T-helper 1 cell (primary cell): ENCODE results near the gene ACTR5.
"Not testable (repeated sequence)": the region's sequence is repeated elsewhere in the genome, so short reads cannot be mapped to it uniquely, and the experiment has no call there.

Experiments
- DNase-seq, 5 donors: peaks; one replicate each; pipeline ENCODE4 v3.0.0-alpha.2; 2012 to 2020

ACTR5 gene

DNA sequence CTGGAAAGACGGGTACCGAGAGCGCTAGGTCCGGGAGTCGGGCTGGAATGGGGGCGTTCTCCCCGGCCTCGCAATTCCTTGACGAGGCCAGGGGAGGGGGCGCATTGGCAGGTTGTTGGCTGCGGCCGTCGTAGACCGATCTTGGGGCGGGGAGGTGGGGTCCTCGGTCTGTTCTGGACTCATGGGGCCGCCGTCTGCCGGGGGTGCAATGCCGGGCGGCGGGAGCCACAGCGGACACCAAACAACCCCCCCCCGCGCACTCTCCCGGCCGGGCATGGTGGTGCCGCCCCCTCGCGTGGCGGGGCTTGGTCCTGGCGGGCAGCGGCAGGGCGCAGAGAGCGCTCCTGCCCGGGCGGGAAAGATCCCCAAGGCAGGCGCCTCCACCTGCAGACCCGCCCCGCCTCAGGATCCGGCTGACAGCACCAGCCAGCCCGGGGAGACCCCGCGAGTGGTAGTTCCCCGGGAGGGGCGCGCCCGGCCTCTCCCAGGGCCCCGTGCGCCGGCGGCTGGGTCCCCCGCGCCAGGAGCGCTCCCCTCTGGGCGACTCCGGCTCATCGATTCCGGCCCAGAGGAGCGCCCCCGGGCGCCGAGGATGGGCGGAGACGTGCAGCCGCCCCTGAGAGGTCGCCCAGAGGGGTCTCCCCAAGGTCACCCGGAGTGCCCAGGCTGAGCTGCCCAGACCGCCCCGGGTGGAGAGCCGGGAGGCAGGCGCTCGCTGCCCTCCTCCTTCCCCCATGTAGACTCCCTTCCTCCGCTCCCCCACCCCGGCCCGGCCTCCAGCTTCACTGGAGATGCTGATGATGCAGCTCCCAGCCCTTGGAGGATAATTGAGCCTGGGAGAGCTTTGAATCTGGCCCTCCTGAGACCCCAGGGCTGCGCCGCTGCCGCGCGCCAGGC, 57.9 kb downstream of the ACTR5 start:
- DNase-seq = peak; percentile 21 to 50 (median 28)

DNA sequence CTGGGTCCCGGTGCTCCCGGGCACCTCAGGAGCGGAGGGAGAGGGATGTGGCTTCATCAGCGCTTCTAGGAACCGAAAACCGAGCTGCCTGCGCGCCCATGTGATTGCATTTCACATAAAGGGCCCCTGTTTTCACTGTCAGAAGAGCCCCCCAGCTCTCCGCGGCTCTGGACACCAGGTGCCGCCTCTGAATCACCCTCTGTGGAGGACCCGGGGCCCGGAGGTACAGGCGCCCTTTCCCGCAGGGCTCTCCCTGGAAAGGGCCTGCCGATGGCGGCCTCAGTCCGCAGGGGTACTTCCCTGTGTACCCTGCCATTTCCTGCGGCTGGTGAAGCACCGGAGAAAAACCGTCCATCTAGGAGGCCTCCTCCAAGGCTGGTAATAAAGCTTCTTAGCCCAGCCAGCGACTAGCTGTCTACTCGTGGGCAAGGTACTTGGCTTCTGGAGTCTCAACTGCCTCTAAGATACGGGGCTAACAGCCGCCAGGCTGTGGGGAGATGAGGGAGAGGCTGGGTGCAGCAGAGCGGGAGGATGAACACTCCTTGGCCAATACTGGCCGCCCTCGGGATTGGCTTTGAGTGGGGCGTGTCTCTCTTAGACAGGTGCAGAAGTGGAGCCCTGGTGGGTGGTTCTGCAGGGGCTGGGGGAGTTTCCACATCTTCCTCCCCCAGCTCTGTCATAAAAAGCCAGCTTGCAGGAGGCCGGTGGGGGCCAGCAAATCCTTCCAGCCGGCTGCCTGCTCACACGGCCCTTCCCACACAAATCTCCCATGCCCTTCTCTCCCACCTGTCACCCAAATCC, 58.8 kb downstream of the ACTR5 start:
- peak; percentile 12 to 51 (median 25) for DNase-seq

DNA sequence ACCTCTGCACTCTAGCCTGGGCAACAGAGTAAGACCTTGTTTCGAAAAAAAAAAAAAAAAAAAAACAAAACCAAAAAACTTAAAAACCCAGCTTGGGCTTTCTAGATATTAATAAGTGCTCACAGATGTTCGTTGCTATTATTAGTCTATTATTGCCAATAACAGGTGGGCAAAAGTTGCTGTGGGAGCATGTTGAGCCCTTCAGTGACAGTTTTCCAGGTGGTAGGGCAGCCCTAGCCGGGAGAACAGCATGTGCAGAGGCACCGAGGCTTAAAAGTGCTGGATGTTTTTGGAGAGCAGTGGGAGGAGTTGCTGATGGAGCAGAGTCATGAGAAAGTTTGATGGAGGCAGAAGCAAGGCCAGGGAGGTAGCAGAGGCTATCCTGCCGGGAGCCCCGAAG, 61.7 kb downstream of the ACTR5 start:
- DNase-seq = no peak

DNA sequence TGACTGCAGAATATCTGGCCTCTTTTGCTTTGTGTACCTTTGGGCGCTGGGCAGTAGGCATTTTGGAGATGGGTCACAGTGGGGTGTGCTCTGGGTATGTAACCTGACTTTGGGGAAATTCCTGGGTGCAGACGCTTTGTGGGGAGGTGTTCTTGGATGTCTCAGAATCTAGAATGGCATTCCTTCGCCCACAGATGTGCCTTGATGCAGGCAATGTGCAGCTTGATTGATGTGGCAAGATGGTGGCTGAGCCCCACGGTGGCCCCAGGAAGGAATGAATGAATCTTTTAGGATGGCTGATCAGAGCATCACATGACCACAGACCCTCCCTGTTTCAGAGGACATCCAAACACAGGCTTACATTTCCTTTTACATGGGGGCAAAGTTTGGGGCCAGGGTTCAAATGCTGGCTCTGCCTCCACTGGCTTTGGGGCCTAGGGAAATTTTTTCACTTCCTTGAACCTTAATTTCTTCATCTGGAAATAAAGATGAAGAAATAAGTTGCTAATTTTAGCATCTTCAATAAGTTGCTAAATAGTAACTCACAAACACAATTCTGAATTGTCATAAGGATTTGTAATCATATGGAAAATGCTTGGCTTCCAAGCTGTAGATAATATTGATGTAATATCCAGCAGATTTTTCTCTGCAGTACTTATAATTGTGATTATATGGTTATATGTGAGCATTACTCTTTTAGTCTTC, 62.8 kb downstream of the ACTR5 start:
- no peak for DNase-seq

DNA sequence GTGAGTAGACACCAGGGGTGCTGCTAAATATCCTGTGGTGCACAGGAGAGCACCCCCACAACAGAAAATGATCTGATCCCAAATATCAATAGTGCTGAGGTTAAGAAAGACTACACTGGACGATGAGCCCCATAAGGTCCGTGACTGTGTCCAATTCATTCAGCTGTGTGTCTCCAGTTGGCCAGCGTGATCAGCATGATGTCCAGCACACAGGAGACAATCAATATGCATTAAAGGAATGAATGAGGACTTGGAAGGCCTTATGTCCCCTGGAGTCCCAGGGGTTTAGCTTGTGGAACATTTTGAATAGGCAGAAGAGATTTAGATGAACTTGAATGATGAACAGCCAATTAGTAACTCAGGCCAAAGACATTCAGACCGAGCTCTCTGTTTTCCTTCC, 63.5 kb downstream of the ACTR5 start:
- DNase-seq = no peak

DNA sequence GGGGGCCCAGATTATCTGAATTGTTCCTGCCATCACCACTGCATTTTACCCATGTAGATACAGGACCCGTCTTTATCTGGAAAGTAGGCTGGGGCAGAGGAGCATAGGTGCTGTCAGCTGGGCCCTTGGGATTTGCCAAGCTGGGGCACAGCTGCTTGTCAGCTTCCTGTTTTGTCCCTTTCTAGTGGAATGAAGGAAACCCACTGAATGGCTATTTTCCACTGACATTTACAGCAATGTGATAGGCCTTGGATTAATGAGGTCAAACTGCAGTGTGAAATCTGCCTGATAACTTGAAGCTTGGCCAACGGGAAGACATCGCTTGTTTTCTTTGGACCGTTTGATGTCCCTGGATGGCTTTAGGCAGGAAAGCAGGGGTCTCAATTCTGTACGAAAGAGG, 63.9 kb downstream of the ACTR5 start:
- no peak for DNase-seq

DNA sequence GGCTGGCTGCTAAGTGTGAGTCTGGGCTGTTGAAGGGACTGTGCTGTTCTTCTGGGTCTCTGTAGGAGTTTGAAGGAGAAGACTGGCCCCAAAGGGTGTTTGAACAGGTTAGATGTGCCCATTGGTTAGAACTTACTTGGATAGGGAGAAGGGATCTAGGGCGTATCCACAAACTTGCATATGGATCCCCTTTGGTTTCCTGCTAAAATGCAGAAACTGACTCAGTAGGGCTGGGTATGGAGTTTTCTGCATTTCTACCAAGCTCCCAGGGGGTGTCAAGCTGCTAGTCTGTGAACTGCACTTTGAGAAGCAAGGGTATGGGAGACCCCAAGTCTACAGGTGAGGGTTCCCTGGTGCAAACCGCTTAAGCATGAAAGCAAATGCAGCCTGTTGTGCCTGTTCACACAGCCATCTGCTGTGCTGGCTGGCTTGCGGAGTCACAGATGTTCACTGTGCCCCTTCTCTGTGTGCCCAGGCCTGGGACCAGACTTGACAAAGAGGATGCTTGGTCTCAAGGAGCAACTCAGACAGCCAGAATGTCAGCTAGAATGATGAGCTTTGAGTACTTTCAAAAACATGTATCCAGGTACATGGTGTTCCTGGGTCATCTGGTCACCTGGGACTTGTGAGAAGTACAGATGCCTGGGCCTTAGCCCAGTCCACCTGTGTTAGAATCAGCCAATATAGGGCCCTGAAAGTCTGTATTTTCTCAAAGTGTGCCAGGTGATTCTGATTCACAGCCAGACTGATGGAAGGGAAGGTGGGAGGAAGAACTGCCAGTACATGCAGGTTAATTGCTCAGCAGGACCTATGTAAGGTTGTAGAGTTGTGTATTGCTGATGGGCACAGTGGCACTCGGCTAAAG, 64.7 kb downstream of the ACTR5 start:
- no peak for DNase-seq

DNA sequence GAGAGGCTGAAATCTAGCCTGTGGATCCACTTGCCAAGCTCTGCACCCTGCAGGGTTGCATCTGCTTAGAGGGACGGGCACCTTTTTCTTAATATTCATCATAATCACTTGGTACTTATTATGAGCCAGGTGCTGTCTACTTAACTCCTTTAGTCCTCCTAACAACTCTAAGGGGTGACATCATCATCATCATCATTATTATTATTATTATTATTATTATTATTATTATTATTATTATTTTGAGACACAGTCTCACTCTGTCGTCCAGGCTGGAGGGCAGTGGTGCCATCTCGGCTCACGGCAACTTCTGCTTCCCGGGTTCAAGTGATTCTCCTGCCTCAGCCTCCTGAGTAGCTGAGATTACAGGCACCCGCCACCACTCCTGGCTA, 65.3 kb downstream of the ACTR5 start:
- DNase-seq = not testable (repeated sequence)

DNA sequence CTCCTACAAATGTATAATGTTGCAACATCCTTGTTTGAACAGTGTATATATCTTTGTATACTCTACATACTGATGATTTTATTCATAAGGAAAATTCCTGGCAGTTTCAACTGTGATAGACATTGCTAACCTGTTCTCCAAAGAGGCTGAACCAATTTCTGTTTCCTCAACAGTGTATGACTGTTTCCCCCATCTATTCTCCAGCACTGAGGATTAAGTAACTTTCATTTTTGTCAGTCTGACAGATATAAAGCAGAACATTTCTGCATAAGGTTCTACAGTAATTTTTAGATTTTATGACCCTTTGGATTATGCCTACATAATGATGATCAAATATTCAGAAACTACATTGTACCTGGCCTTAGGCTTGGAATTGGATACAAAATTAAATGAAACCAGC, 67.2 kb downstream of the ACTR5 start:
- no peak for DNase-seq

DNA sequence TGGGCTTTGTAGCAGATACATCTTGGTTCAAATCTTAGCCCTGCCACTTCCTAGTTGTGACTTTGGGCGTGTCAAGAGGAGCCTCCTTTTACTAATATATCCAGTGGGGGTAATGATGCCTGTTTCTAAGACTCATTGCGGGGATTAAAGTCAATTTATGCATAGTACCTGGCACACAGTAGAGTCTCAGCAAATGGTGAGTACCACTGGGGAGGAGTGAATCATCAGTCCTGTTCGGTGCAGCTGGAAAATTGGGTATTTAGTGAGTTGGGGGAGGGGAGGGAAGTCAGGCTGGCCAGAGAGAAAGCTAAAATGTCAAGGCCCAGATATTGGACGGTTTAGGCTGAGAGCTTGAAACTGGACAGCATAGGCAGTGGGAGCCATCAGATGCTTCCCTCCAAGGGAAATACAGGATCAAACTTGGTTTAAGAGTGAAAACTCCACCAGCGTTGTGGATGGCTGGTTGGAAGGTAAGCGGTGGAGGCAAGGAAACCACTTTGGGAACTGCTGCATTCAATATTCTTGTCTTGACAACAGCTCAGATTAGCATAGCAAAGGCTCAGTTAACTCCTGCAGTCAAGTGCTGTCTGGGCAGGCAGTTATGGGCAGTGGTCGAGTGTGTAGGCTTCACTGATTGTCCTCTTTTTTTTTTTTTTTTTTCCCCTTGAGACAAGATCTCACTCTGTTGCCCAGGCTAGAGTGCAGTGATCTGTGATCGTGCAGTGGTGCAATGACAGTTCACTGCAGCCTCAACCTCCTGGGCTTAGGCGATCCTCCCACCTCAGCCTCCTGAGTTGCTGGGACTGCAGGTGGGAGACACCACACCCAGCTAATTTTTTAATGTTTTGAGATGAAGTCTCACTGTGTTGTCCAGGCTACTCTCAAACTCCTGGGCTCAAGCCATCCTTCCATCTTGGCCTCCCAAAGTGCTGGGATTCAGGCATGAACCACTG, 70.1 kb downstream of the ACTR5 start:
- DNase-seq = no peak
